Neural progenitor cell (in vitro differentiated cells): ENCODE results near the gene IRF8. TPM values are rescaled to one million over a fixed set of nuclear protein-coding genes. Genes with fewer than 3 reads are reported as not detected.

ENCODE experiments used
- DNase-seq: peaks from one replicate; pipeline ENCODE4 v3.0.0-alpha.2; 2016; ENCODE audit warnings: low spot score
- H2AFZ ChIP-seq: fragments of 200-600 bp; sonication (generic); replicated peaks from 2 replicates; pipeline ENCODE4 v1.6.1; 2016; ENCODE audit warnings: antibody characterized with exemption
- H3F3A ChIP-seq: fragments of 200-600 bp; sonication (generic); 2 replicates; pipeline ENCODE4 v1.6.1; 2016; ENCODE audit warnings: antibody characterized with exemption, low read depth
- H3K27ac ChIP-seq: fragments of 200-600 bp; sonication (generic); 2 replicates; pipeline ENCODE4 v1.5.1; 2016; ENCODE audit warnings: mild to moderate bottlenecking
- H3K27me3 ChIP-seq: fragments of 200-600 bp; sonication (generic); 2 replicates; pipeline ENCODE4 v1.6.1; 2016; ENCODE audit warnings: mild to moderate bottlenecking, moderate library complexity
- H3K36me3 ChIP-seq: fragments of 200-600 bp; sonication (generic); 2 replicates; pipeline ENCODE4 v1.5.1; 2016
- H3K4me1 ChIP-seq: fragments of 200-600 bp; sonication (generic); 2 replicates; pipeline ENCODE4 v1.6.1; 2016; ENCODE audit warnings: mixed run types
- H3K4me2 ChIP-seq: fragments of 200-600 bp; sonication (generic); 2 replicates; pipeline ENCODE4 v1.6.1; 2016
- H3K4me3 ChIP-seq: fragments of 200-600 bp; sonication (generic); 2 replicates; pipeline ENCODE4 v1.5.1; 2016
- H3K79me2 ChIP-seq: fragments of 200-600 bp; sonication (generic); 2 replicates; pipeline ENCODE4 v1.6.1; 2016; ENCODE audit warnings: low read depth
- H3K9ac ChIP-seq: fragments of 200-600 bp; sonication (generic); 2 replicates; pipeline ENCODE4 v1.6.1; 2016
- H3K9me3 ChIP-seq: fragments of 200-600 bp; sonication (generic); 2 replicates; pipeline ENCODE4 v1.5.1; 2016; ENCODE audit warnings: low read depth
- H4K20me1 ChIP-seq: fragments of 200-600 bp; sonication (generic); 2 replicates; pipeline ENCODE4 v1.6.1; 2016; ENCODE audit warnings: low read depth
- H3K27ac Mint-ChIP-seq: 3 replicates; pipeline ENCODE4 v1.8.0; 2021; ENCODE audit warnings: mixed read lengths
- H3K27me3 Mint-ChIP-seq: 2 replicates; pipeline ENCODE4 v1.8.0; 2022; ENCODE audit warnings: low read depth, mild to moderate bottlenecking, inconsistent platforms, moderate library complexity, mixed read lengths; ENCODE audit not compliant: insufficient read depth
- H3K36me3 Mint-ChIP-seq: 3 replicates; pipeline ENCODE4 v1.8.0; 2021; ENCODE audit warnings: mixed read lengths
- H3K4me1 Mint-ChIP-seq: 3 replicates; pipeline ENCODE4 v1.8.0; 2021; ENCODE audit warnings: mixed read lengths
- H3K4me3 Mint-ChIP-seq: 3 replicates; pipeline ENCODE4 v1.8.0; 2021; ENCODE audit warnings: mild to moderate bottlenecking, moderate library complexity, mixed read lengths
- H3K9me3 Mint-ChIP-seq: 3 replicates; pipeline ENCODE4 v1.8.0; 2020; ENCODE audit warnings: mixed read lengths
- CTCF ChIP-seq: fragments of 200-600 bp; sonication (generic); IDR thresholded peaks from 2 replicates; pipeline ENCODE4 v1.5.1; 2017; ENCODE audit warnings: antibody characterized with exemption, mild to moderate bottlenecking
- EZH2 ChIP-seq: fragments of 200-600 bp; sonication (generic); IDR thresholded peaks from 2 replicates; pipeline ENCODE4 v1.6.1; 2017; ENCODE audit warnings: antibody characterized with exemption, mild to moderate bottlenecking, moderate library complexity
- EZH2phosphoT487 ChIP-seq: fragments of 200-600 bp; sonication (generic); IDR thresholded peaks from 2 replicates; pipeline ENCODE4 v1.6.1; 2017; ENCODE audit warnings: antibody characterized with exemption
- total RNA-seq: library from RNA; depleted of rRNA; stranded (reverse); fragments of >200 nt; gene quantifications from 2 replicates; pipeline ENCODE4 v1.2.3, GENCODE V29; 2015; ENCODE audit warnings: low replicate concordance

The IRF8 gene
- total RNA-seq, 1 donor from 2014 or later, result 1.2 TPM

GRCh38 chr16:85881436-85881835, 17.5 kb upstream of the IRF8 start:
- no peaks in the 10 kb centered on the region for H3K4me1 ChIP-seq
- no peak for DNase-seq
- H3K36me3 Mint-ChIP-seq, result no peaks in the 10 kb centered on the region
- H3K27ac ChIP-seq, result no peak overlapping the region
- no peaks in the 10 kb centered on the region for H3K79me2 ChIP-seq
- peaks cover 25% of the 10 kb centered on the region for H3K27me3 ChIP-seq
- H3K27me3 Mint-ChIP-seq, result peaks cover 14% of the 10 kb centered on the region
- no peak overlapping the region for H3K27ac Mint-ChIP-seq
- H3F3A ChIP-seq, result no peaks in the 10 kb centered on the region
- no peaks in the 10 kb centered on the region for H3K9me3 Mint-ChIP-seq
- no peak overlapping the region for H3K4me3 Mint-ChIP-seq
- H3K4me2 ChIP-seq, result no peak overlapping the region
- no peak overlapping the region for H3K9ac ChIP-seq
- no peaks in the 10 kb centered on the region for H3K4me1 Mint-ChIP-seq
- TF ChIP-seq EZH2phosphoT487 (no peak), EZH2 (no peak), CTCF (no peak)
- no peak overlapping the region for H3K4me3 ChIP-seq
- no peaks in the 10 kb centered on the region for H3K36me3 ChIP-seq
- H3K9me3 ChIP-seq, result no peaks in the 10 kb centered on the region
- H2AFZ ChIP-seq, result no peak overlapping the region
- H4K20me1 ChIP-seq, result no peaks in the 10 kb centered on the region

- H3K9me3 ChIP-seq, result no peaks in the 10 kb centered on the region
- no peak overlapping the region for H2AFZ ChIP-seq
- no peaks in the 10 kb centered on the region for H3K36me3 ChIP-seq
- no peaks in the 10 kb centered on the region for H3K36me3 Mint-ChIP-seq
- no peak overlapping the region for H3K4me3 ChIP-seq
- H3K4me1 ChIP-seq, result peaks cover 3% of the 10 kb centered on the region
- no peaks in the 10 kb centered on the region for H3K9me3 Mint-ChIP-seq
- no peak overlapping the region for H3K27ac Mint-ChIP-seq
- H3K27me3 ChIP-seq, result peaks cover 25% of the 10 kb centered on the region
- H3K9ac ChIP-seq, result no peak overlapping the region
- TF ChIP-seq EZH2 (no peak), CTCF (no peak), EZH2phosphoT487 (no peak)
- no peak overlapping the region for H3K4me3 Mint-ChIP-seq
- H3K4me1 Mint-ChIP-seq, result no peaks in the 10 kb centered on the region
- DNase-seq, result no peak
- H3K27ac ChIP-seq, result no peak overlapping the region
- H3F3A ChIP-seq, result no peaks in the 10 kb centered on the region
- H3K79me2 ChIP-seq, result no peaks in the 10 kb centered on the region
- no peak overlapping the region for H3K4me2 ChIP-seq
- no peaks in the 10 kb centered on the region for H4K20me1 ChIP-seq
- H3K27me3 Mint-ChIP-seq, result peaks cover 17% of the 10 kb centered on the region
Measured at GRCh38 chr16:85882181-85882810, 16.7 kb upstream of the IRF8 start.

- H3K27ac ChIP-seq, result no peak overlapping the region
- TF ChIP-seq CTCF (no peak), EZH2phosphoT487 (no peak), EZH2 (no peak)
- H3K36me3 Mint-ChIP-seq, result no peaks in the 10 kb centered on the region
- H3K27me3 ChIP-seq, result peaks cover 25% of the 10 kb centered on the region
- H2AFZ ChIP-seq, result no peak overlapping the region
- no peaks in the 10 kb centered on the region for H3K36me3 ChIP-seq
- no peak overlapping the region for H3K4me3 ChIP-seq
- H3K79me2 ChIP-seq, result no peaks in the 10 kb centered on the region
- no peak for DNase-seq
- H3K9me3 Mint-ChIP-seq, result no peaks in the 10 kb centered on the region
- H3F3A ChIP-seq, result no peaks in the 10 kb centered on the region
- H3K9ac ChIP-seq, result no peak overlapping the region
- H3K4me1 ChIP-seq, result peaks cover 3% of the 10 kb centered on the region
- H4K20me1 ChIP-seq, result no peaks in the 10 kb centered on the region
- no peak overlapping the region for H3K27ac Mint-ChIP-seq
- H3K27me3 Mint-ChIP-seq, result peaks cover 17% of the 10 kb centered on the region
- no peak overlapping the region for H3K4me3 Mint-ChIP-seq
- H3K4me2 ChIP-seq, result no peak overlapping the region
- no peaks in the 10 kb centered on the region for H3K4me1 Mint-ChIP-seq
- no peaks in the 10 kb centered on the region for H3K9me3 ChIP-seq
Measured at GRCh38 chr16:85883813-85884212, 15.1 kb upstream of the IRF8 start.
